Suprapubic skin (tissue), 4 donors: ENCODE results near the gene NEK10.
"Not testable (repeated sequence)": the region's sequence is repeated elsewhere in the genome, so short reads cannot be mapped to it uniquely, and the experiment has no call there.

Experiments used
- EP300 ChIP-seq: sonication (generic); formaldehyde crosslinking; IDR thresholded peaks from one replicate; pipeline ENCODE4 v1.6.1; 2017; ENCODE audit warnings: antibody characterized with exemption
- POLR2A ChIP-seq, 2 donors: fragments of 450-650 bp; IDR thresholded peaks; one replicate each; pipeline ENCODE4 v1.6.1; 2017; ENCODE audit warnings: antibody characterized with exemption in 2 of 2, mild to moderate bottlenecking in 2 of 2, moderate library complexity in 2 of 2
- POLR2AphosphoS5 ChIP-seq, 3 donors: sonication (generic); formaldehyde crosslinking; IDR thresholded peaks; one replicate each; pipeline ENCODE4 v1.6.1; 2017; ENCODE audit warnings: antibody characterized with exemption in 3 of 3
- TF ChIP-seq, protein P1 (sequence below), 2 donors: fragments of 200-600 bp in 1 of 2; fragments of 450-650 bp in 1 of 2; sonication (generic) in 1 of 2; IDR thresholded peaks; one replicate each; pipeline ENCODE4 v1.5.1; 2016 to 2019; ENCODE audit warnings: antibody characterized with exemption in 2 of 2, mild to moderate bottlenecking in 1 of 2, moderate library complexity in 1 of 2

DNA sequence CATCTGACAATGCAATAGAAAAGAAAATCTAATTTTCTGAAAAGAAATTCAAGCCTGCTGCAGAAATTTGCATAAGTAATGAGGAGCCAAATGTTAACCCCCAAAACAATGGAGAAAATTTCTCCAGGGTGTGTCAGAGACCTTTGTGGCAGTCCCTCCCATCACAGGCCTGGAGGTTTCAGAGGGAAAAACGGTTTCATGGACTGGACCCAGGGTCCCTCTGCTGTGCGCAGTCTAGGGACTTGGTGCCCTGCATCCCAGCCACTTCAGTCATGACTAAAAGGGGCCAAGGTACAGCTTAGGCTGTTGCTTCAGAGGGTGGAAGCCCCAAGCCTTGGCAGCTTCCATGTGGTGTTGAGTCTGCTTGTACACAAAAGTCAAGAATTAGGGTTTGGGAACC is 70.2 kb downstream of the NEK10 start:
- TF ChIP-seq, protein P1, sequence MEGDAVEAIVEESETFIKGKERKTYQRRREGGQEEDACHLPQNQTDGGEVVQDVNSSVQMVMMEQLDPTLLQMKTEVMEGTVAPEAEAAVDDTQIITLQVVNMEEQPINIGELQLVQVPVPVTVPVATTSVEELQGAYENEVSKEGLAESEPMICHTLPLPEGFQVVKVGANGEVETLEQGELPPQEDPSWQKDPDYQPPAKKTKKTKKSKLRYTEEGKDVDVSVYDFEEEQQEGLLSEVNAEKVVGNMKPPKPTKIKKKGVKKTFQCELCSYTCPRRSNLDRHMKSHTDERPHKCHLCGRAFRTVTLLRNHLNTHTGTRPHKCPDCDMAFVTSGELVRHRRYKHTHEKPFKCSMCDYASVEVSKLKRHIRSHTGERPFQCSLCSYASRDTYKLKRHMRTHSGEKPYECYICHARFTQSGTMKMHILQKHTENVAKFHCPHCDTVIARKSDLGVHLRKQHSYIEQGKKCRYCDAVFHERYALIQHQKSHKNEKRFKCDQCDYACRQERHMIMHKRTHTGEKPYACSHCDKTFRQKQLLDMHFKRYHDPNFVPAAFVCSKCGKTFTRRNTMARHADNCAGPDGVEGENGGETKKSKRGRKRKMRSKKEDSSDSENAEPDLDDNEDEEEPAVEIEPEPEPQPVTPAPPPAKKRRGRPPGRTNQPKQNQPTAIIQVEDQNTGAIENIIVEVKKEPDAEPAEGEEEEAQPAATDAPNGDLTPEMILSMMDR (IDR thresholded peaks at IDR 0.05) = not testable (repeated sequence)
- not testable (repeated sequence) for TF ChIP-seq POLR2A (IDR thresholded peaks at IDR 0.05); EP300; POLR2AphosphoS5 (IDR thresholded peaks at IDR 0.05)
